GM21423 (cell line): Measurements from ENCODE around the gene CHRNB4.
"Not testable (repeated sequence)": the region's sequence is repeated elsewhere in the genome, so short reads cannot be mapped to it uniquely, and the experiment has no call there.

Experiments
- ATAC-seq: cut with Tn5 transposase; IDR thresholded peaks from one replicate; pipeline ENCODE4 v1.9.1; 2021; ENCODE audit warnings: mild to moderate bottlenecking, moderate library complexity; ENCODE audit not compliant: unreplicated experiment

Gene CHRNB4, protein sequence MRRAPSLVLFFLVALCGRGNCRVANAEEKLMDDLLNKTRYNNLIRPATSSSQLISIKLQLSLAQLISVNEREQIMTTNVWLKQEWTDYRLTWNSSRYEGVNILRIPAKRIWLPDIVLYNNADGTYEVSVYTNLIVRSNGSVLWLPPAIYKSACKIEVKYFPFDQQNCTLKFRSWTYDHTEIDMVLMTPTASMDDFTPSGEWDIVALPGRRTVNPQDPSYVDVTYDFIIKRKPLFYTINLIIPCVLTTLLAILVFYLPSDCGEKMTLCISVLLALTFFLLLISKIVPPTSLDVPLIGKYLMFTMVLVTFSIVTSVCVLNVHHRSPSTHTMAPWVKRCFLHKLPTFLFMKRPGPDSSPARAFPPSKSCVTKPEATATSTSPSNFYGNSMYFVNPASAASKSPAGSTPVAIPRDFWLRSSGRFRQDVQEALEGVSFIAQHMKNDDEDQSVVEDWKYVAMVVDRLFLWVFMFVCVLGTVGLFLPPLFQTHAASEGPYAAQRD

GRCh38 chr15:78641102-78641748 is at the start of gene CHRNB4:
Gene CHRNB4, minus strand, starts transcription at chr15:78641210. Its CDS starts 77 bp downstream, at chr15:78641133.
- no peak for ATAC-seq

DNA sequence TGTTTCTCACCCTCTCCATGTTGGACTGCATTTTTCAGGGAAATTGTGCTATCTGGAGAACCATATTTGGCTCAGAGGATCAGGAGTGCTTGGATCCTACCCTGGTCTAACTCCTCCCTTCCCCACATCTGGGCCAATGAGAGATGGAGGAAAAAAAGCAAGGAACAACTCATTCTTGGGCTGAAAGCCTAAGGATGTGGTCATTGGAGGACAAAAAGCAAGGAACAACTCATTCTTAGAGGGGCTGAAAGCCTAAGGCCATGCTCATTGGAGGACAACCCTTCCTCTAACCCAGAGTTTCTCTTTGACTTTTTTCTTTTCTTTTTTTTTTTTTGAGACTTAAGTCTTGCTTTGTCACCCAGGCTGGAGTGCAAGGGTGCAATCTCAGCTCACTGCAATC is 48.6 kb upstream of the CHRNB4 start:
- no peak for ATAC-seq

- ATAC-seq: no peak
Measured at GRCh38 chr15:78685925-78686324, 44.9 kb upstream of the CHRNB4 start.

- no peak for ATAC-seq
Measured at GRCh38 chr15:78685159-78685921, 44.3 kb upstream of the CHRNB4 start.

- no peak for ATAC-seq
Measured at GRCh38 chr15:78684657-78685056, 43.6 kb upstream of the CHRNB4 start.

GRCh38 chr15:78683599-78683998 is 42.6 kb upstream of the CHRNB4 start:
- not testable (repeated sequence) for ATAC-seq

- ATAC-seq: no peak
Measured at GRCh38 chr15:78682693-78683410, 41.8 kb upstream of the CHRNB4 start.

GRCh38 chr15:78682004-78682651 is 41.1 kb upstream of the CHRNB4 start:
- no peak for ATAC-seq

- no peak for ATAC-seq
Measured at GRCh38 chr15:78681281-78682003, 40.4 kb upstream of the CHRNB4 start.

- ATAC-seq: no peak
Measured at GRCh38 chr15:78680431-78681075, 39.5 kb upstream of the CHRNB4 start.

- ATAC-seq: no peak
Measured at GRCh38 chr15:78679089-78679511, 38.1 kb upstream of the CHRNB4 start.

DNA sequence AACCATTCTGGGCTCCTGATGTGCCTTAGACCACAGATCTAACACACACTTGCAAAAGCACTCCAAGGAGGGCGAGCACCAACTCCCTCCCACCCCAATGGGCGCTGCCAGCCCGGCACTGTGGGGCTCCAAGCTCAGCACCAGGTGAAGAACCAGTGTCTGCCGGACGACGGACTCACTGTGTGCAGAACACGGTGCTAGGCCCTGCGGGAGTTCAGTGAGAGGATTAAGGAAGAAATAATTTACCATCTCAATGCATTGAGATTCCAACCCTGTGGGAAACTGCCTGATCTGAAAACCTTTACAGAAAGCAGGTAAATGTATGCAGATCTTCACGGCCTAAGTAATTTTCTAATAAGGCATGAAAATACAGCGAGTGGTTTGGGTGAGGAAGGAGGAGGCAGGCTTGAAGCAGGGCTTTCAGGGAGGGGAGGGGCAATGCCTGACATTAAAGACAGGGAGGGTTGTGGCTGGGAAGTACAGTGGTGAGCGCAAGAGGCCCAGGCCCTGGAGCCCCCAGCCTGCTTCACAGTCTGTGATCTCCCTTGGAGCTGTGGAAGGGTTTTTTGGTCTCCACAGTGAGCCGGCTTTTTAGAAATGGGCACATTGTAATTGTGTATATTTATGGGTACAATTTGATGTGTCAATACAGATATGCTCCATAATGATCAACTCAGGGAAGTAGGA is 35.6 kb upstream of the CHRNB4 start:
- ATAC-seq: no peak

DNA sequence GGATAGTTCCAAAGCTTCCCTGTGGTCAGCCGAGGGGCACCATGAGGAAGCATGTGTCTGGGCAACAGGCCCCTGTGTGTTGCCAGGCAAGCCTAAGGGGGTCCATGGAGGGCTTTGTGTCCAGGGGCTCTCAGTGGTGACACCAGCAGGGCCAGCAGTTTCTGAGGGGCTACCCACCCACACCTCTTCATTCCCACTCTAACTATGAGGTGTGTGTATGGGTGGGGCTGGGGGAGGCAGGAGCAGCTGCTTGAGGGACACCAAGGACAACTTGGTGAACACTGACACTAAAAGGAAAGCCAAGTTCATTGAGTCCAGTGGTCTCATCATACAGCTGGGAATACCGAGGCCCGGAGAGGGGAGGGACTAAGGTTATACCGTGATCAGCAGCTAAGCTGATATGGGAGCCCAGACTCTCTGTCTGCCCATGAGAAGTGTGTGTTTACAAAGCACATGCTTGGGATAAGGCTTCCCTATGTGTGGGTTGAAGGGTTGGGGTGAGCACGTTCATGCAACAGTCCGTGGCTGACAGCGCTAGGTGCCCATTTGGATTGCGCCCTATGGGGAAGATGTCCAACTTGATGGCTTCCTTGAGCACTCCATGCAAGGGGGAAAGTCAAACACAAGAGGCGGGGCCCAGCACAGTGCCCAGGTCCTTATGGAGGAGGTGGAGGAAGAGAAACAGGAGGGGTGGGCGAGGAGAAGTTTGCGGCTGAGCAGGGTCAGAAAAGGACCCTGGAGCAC is 34.8 kb upstream of the CHRNB4 start:
- no peak for ATAC-seq

GRCh38 chr15:78675206-78675605 is 34.2 kb upstream of the CHRNB4 start:
- ATAC-seq: no peak

DNA sequence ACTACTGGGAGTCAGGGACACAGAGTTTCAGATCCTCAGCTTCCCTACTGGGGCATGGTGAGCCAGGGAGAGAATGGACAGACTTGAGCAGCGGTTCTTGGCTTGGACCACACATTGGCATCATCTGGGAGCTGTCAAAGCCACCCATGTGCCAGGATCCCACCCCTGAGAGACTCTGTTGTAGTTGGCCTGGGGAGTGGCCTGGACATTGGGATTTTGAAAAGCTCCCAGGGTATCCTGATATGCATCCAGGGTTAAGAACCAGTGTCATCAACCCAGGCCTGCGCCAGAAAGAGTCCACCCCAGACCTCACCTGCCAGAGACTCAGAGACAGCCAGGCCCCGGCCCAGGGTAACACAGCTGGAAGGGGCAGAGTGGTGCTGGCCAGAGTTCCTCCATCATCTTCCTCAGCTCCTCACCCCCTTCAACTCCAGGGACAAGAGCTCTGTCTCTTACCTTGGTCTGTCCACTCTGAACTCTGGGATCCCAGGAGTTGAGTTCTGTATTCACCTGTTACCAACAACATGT is 33.0 kb upstream of the CHRNB4 start:
- no peak for ATAC-seq

GRCh38 chr15:78673476-78673875 is 32.5 kb upstream of the CHRNB4 start:
- ATAC-seq: no peak

- ATAC-seq: no peak
Measured at GRCh38 chr15:78672285-78673014, 31.4 kb upstream of the CHRNB4 start.
